PC-3 (cell line): ENCODE measurements around the gene PRR12. TPM values are rescaled to one million over a fixed set of nuclear protein-coding genes. Genes with fewer than 3 reads are reported as not detected.

Source experiments
- ATAC-seq: fragments of 200-7000 bp; cut with Tn5 transposase; 2 replicates; pipeline ENCODE4 v1.9.1; 2020; ENCODE audit warnings: mild to moderate bottlenecking, moderate library complexity
- BruUV-seq: library from RNA; stranded (reverse); fragments of 400-500 nt; replicated peaks from 2 replicates; lab custom pipeline; 2021; lab: Mats Ljungman, UMichigan
- CTCF ChIA-PET: fragments of 300-600 bp; sonication (Branson Sonifier 250); formaldehyde crosslinking; loops from one replicate; lab custom pipeline; 2022; ENCODE audit warnings: antibody characterized with exemption; lab: Charles Lee
- POLR2A ChIA-PET: fragments of 300-600 bp; sonication (Branson Sonifier 250); formaldehyde crosslinking; loops from one replicate; lab custom pipeline; 2022; ENCODE audit warnings: antibody characterized with exemption; ENCODE audit not compliant: unreplicated experiment; lab: Charles Lee
- DNase-seq: peaks from one replicate; pipeline ENCODE4 v3.0.0-alpha.2; 2015
- H2AFZ ChIP-seq: fragments of 300-600 bp; sonication (generic); 2 replicates; pipeline ENCODE4 v1.6.0; 2016; ENCODE audit warnings: antibody characterized with exemption, low read length
- H3F3A ChIP-seq: fragments of 300-600 bp; sonication (generic); one replicate; pipeline ENCODE4 v1.6.0; 2017; ENCODE audit warnings: antibody characterized with exemption, low read length, control low read depth, mild to moderate bottlenecking; ENCODE audit not compliant: unreplicated experiment
- H3K27ac ChIP-seq: fragments of 300-600 bp; sonication (generic); 2 replicates; pipeline ENCODE4 v1.5.1; 2016; ENCODE audit warnings: mild to moderate bottlenecking, low read length
- H3K27me3 ChIP-seq: fragments of 300-600 bp; sonication (generic); 2 replicates; pipeline ENCODE4 v1.6.1; 2016; ENCODE audit warnings: low read length, mixed read lengths
- H3K36me3 ChIP-seq: fragments of 300-600 bp; sonication (generic); 2 replicates; pipeline ENCODE4 v1.6.1; 2016; ENCODE audit warnings: low read depth, mixed run types, low read length, mixed read lengths
- H3K4me1 ChIP-seq: fragments of 300-600 bp; sonication (generic); 2 replicates; pipeline ENCODE4 v1.5.1; 2016; ENCODE audit warnings: low read length; ENCODE audit not compliant: insufficient read depth
- H3K4me2 ChIP-seq: fragments of 300-600 bp; sonication (generic); 2 replicates; pipeline ENCODE4 v1.6.0; 2016; ENCODE audit warnings: low read length
- H3K4me3 ChIP-seq: fragments of 300-600 bp; sonication (generic); 2 replicates; pipeline ENCODE4 v1.5.1; 2016; ENCODE audit warnings: mild to moderate bottlenecking, low read length, mixed read lengths
- H3K79me2 ChIP-seq: fragments of 300-600 bp; sonication (generic); 2 replicates; pipeline ENCODE4 v1.6.1; 2017; ENCODE audit warnings: low read length, mixed read lengths
- H3K9ac ChIP-seq: fragments of 300-600 bp; sonication (generic); 2 replicates; pipeline ENCODE4 v1.6.0; 2016; ENCODE audit warnings: mild to moderate bottlenecking, low read length
- H3K9me2 ChIP-seq: fragments of 300-600 bp; sonication (generic); replicated peaks from 2 replicates; pipeline ENCODE4 v1.6.1; 2016; ENCODE audit warnings: mixed run types, low read length, mixed read lengths
- H3K9me3 ChIP-seq: fragments of 300-600 bp; sonication (generic); 2 replicates; pipeline ENCODE4 v1.6.1; 2016; ENCODE audit warnings: low read length, mixed read lengths
- H4K20me1 ChIP-seq: fragments of 300-600 bp; sonication (generic); 2 replicates; pipeline ENCODE4 v1.6.1; 2016; ENCODE audit warnings: low read length, mixed read lengths
- EZH2 ChIP-seq: fragments of 300-600 bp; sonication (generic); IDR thresholded peaks from one replicate; pipeline ENCODE4 v1.6.1; 2017; ENCODE audit warnings: antibody characterized with exemption, mild to moderate bottlenecking, low read length; ENCODE audit not compliant: unreplicated experiment
- EZH2phosphoT487 ChIP-seq: fragments of 300-600 bp; sonication (generic); IDR thresholded peaks from 2 replicates; pipeline ENCODE4 v1.6.1; 2018; ENCODE audit warnings: mild to moderate bottlenecking, antibody characterized with exemption, low read length, borderline replicate concordance
- intact Hi-C: fragments of 100-400 bp; cut with micrococcal nuclease; formaldehyde crosslinking; loops from 2 replicates; pipeline ENCODE4 v1.9.0; 2023
- total RNA-seq: library from RNA; depleted of rRNA; stranded (reverse); fragments of >200 nt; gene quantifications from 2 replicates; pipeline ENCODE4 v1.2.3, GENCODE V29; 2014
- TF ChIP-seq, protein P1 (sequence below): fragments of 300-600 bp; sonication (generic); conservative IDR thresholded peaks from 2 replicates; pipeline ENCODE4 v1.5.1; 2017; ENCODE audit warnings: antibody characterized with exemption, low read depth, mild to moderate bottlenecking, low read length

Gene PRR12
- total RNA-seq, 1 experiment from 2014 or later, result 14.6 TPM

DNA sequence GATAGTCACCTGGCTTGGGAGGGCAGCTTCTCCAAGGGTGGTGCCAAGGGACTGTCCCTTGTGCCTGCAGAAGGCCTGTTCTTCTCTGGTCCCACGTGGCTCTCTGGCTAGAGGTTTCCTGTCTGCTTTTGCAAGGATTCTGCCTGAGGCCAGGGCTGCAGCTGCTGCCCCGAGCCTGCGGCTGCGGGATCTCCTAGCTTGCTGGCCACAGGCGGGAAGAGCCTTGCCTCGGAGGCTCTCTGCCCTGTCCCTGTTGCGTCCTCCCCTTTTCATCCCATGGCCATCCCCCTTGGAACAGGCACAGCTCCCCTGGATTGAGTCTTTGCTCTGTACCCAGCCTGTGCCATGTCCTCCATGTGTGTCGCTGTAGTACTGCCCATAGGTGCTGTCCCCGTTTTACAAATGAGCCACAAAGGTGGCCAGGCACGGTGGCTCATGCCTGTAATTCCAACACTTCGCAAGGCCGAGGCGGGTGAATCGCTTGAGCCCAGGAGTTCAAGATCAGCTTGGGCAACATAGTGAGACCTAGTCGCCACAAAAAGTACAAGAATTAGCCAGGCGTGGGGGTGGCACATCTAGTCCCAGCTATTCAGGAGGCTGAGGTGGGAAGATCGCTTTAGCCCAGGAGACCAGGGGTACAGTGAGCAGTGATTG, 65.6 kb downstream of the PRR12 start:
- H3K36me3 ChIP-seq, result peaks cover 60% of the 10 kb centered on the region
- CTCF ChIA-PET, result no interaction called here
- POLR2A ChIA-PET, result no interaction called here

DNA sequence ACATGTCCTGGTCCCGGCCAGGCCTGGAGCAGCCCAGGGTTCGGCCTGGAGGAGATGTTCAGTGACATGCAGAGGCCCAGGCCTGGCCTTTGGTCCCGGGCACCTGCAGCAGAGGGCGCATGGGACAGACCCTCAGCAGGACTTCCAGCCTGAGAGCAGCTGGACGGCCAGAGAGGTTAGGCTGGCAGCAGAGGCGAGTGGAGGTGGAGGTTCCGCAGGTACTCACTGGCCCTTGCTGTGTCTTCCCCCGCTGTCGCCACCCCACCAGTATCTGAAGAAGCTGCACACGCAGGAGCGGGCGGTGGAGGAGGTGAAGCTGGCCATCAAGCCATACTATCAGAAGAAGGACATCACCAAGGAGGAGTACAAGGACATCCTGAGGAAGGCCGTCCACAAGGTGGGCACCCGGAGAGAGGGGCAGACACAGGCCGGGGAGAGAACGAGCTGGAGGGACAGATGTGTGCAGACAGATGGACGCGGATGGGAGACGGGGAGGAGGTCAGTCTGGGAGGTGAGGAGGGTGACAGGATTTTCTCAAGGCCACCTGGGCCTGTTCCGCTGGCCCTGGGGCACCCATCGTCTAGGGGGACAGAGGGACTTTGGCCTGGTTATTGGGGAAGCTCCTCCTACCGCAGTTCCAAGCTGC, 66.6 kb downstream of the PRR12 start:
- H3K36me3 ChIP-seq, result peaks cover 57% of the 10 kb centered on the region
- no peak overlapping the region for H3K4me2 ChIP-seq
- DNase-seq, result no peak
- no peak for ATAC-seq
- no peaks in the 10 kb centered on the region for H3K4me1 ChIP-seq
- H3K27me3 ChIP-seq, result no peaks in the 10 kb centered on the region
- no peaks in the 10 kb centered on the region; the same call in 1 of the 2 replicates for H3K79me2 ChIP-seq
- no peak overlapping the region for H2AFZ ChIP-seq
- no peaks in the 10 kb centered on the region for H3F3A ChIP-seq
- intact Hi-C loops, result no loop called here
- H3K27ac ChIP-seq, result no peak overlapping the region
- TF ChIP-seq, protein P1, sequence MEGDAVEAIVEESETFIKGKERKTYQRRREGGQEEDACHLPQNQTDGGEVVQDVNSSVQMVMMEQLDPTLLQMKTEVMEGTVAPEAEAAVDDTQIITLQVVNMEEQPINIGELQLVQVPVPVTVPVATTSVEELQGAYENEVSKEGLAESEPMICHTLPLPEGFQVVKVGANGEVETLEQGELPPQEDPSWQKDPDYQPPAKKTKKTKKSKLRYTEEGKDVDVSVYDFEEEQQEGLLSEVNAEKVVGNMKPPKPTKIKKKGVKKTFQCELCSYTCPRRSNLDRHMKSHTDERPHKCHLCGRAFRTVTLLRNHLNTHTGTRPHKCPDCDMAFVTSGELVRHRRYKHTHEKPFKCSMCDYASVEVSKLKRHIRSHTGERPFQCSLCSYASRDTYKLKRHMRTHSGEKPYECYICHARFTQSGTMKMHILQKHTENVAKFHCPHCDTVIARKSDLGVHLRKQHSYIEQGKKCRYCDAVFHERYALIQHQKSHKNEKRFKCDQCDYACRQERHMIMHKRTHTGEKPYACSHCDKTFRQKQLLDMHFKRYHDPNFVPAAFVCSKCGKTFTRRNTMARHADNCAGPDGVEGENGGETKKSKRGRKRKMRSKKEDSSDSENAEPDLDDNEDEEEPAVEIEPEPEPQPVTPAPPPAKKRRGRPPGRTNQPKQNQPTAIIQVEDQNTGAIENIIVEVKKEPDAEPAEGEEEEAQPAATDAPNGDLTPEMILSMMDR, result no peak
- TF ChIP-seq EZH2phosphoT487, result no peak
- no peak for TF ChIP-seq EZH2
- no peak overlapping the region for H3K4me3 ChIP-seq
- no TSS peak for BruUV-seq
- no peak overlapping the region for H3K9ac ChIP-seq
- H3K9me2 ChIP-seq, result no peaks in the 10 kb centered on the region
- POLR2A ChIA-PET, result interaction anchor here (0.5 kb wide), 1 partner anchor 9 kb away, joined by 11 read pairs; no protein-coding TSS in a partner anchor
- no peaks in the 10 kb centered on the region for H3K9me3 ChIP-seq
- CTCF ChIA-PET, result no interaction called here
- 0 out of 2 replicates have a peak, but pooled peaks cover 3% of the 10 kb centered on the region for H4K20me1 ChIP-seq

More for the DNA sequence above, 65.6 kb downstream of the PRR12 start:
- BruUV-seq, result no TSS peak
- Histone ChIP-seq H3K4me1 (no peaks in the 10 kb centered on the region), H3K27ac (no peak overlapping the region), H3F3A (no peaks in the 10 kb centered on the region), H3K9me2 (no peaks in the 10 kb centered on the region), H3K4me3 (no peak overlapping the region), H3K79me2 (no peaks in the 10 kb centered on the region), H2AFZ (no peak overlapping the region), H3K4me2 (no peak overlapping the region), H3K9ac (no peak overlapping the region), H3K9me3 (no peaks in the 10 kb centered on the region), H4K20me1 (0 out of 2 replicates have a peak, but pooled peaks cover 3% of the 10 kb centered on the region), H3K27me3 (no peaks in the 10 kb centered on the region)
- intact Hi-C loops, result no loop called here
- ATAC-seq, result no peak
- no peak for DNase-seq
- TF ChIP-seq EZH2 (no peak), EZH2phosphoT487 (no peak)
- TF ChIP-seq, protein P1, result no peak

DNA sequence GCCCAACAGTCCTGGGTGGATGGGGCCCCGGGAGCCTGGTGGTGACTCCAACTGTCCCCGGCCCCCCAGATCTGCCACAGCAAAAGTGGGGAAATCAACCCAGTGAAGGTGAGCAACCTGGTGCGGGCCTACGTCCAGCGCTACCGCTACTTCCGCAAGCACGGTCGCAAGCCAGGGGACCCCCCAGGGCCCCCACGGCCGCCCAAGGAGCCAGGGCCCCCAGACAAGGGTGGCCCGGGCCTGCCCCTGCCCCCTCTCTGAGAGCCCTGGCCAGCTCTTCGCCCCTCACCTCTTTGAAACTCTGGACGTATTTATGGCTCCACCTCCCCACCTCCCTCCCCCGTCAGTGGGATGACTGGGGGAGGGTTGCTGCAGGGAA, 67.1 kb downstream of the PRR12 start:
- intact Hi-C loops, result no loop called here
- Histone ChIP-seq H3F3A (no peaks in the 10 kb centered on the region), H3K36me3 (peaks cover 52% of the 10 kb centered on the region), H3K27me3 (no peaks in the 10 kb centered on the region), H3K4me1 (no peaks in the 10 kb centered on the region), H3K9me2 (no peaks in the 10 kb centered on the region), H3K27ac (no peak overlapping the region), H3K4me3 (no peak overlapping the region), H3K4me2 (no peak overlapping the region), H3K79me2 (peaks cover 1% of the 10 kb centered on the region; the same call in 1 of the 2 replicates), H3K9ac (no peak overlapping the region), H4K20me1 (0 out of 2 replicates have a peak, but pooled peaks cover 3% of the 10 kb centered on the region), H2AFZ (no peak overlapping the region), H3K9me3 (no peaks in the 10 kb centered on the region)
- ATAC-seq, result no peak
- ChIA-PET CTCF (no interaction called here), POLR2A (no interaction called here)
- BruUV-seq, result TSS peak; percentile 25
- no peak for DNase-seq
- TF ChIP-seq EZH2 (no peak), EZH2phosphoT487 (no peak)
- TF ChIP-seq, protein P1, result no peak
